ENCODE measurements around the gene DNPH1. TPM values are rescaled to one million over a fixed set of nuclear protein-coding genes. Genes with fewer than 3 reads are reported as not detected.

Gene DNPH1
- total RNA-seq, 1 experiment from 2014 or later, result 47.0 TPM

DNA sequence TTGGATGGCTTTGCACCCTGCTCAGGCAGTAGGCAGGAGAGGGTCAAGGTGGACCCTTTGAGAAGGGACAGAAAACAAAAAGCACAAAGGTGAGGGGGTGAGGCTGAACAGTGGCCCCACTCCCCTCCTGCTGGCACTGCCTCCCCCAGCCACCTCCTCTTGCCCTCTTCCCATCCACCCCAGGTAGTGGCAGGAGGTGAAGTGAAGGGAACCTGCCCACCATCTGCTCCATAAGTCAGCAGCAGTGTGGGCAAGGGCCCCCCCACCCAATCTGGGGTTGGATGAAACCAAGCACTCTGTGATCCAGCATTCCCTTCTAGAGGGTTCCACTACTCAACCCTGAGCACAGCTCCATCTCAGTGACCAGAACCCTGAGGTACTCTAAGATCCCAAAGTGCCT is 42.7 kb upstream of the DNPH1 start:
- Mint-ChIP-seq H3K27ac (no peak overlapping the region), H3K27me3 (ENCODE audit: low read depth) (peaks cover 87% of the 10 kb centered on the region), H3K9me3 (no peaks in the 10 kb centered on the region; a peak in 1 of 5 replicates), H3K4me3 (no peak overlapping the region), H3K36me3 (ENCODE audit: insufficient read depth in 1 of 3, low read depth in 3 of 3) (no peaks in the 10 kb centered on the region; a peak in 1 of 7 replicates), H3K4me1 (peaks cover 37 to 57% of the 10 kb centered on the region in 2 experiments)
- Histone ChIP-seq H3K23me2 (ENCODE audit: insufficient read length, low read depth, low read length, poor library complexity, severe bottlenecking) (peaks cover 12% of the 10 kb centered on the region), H4K5ac (ENCODE audit: insufficient read length, low read depth, low read length) (no peak overlapping the region), H3K4me1 (ENCODE audit: insufficient read depth, low read length) (peaks cover 8% of the 10 kb centered on the region; the same call in 1 of the 2 replicates), H4K20me1 (ENCODE audit: control insufficient read depth, insufficient read depth, insufficient read length) (no peaks in the 10 kb centered on the region), H2BK120ac (ENCODE audit: low read depth, low read length, poor library complexity, severe bottlenecking) (no peak overlapping the region), H3K4me2 (ENCODE audit: insufficient read depth, insufficient read length, low read length) (no peak overlapping the region), H2AK5ac (ENCODE audit: insufficient read length, low read length) (no peak overlapping the region), H4K91ac (ENCODE audit: insufficient read length, low read depth, low read length) (no peak overlapping the region), H3K27me3 (ENCODE audit: insufficient read depth, low read length) (peaks cover 22% of the 10 kb centered on the region), H3K9me3 (ENCODE audit: control insufficient read depth, low read depth, low read length) (no peaks in the 10 kb centered on the region), H3K4ac (ENCODE audit: low read depth, low read length) (no peak overlapping the region), H4K8ac (replicated peaks; ENCODE audit: insufficient read length, low read depth, low read length) (no peak overlapping the region), H3K14ac (ENCODE audit: insufficient read depth, low read length) (no peak overlapping the region), H3K79me2 (ENCODE audit: insufficient read depth, low read length) (no peaks in the 10 kb centered on the region), H3T11ph (ENCODE audit: low read length) (no peak overlapping the region), H3K27ac (ENCODE audit: insufficient read length, low read depth, low read length) (no peak overlapping the region), H3K18ac (ENCODE audit: insufficient read length, low read depth, low read length) (no peak overlapping the region), H2BK12ac (ENCODE audit: insufficient read length, low read depth, low read length) (no peak overlapping the region), H3K9ac (ENCODE audit: extremely low read depth, insufficient read length, low read length) (no peak overlapping the region), H2AFZ (ENCODE audit: low read length) (no peak overlapping the region), H2BK5ac (ENCODE audit: insufficient read length, low read length) (no peak overlapping the region), H3K23ac (ENCODE audit: insufficient read length, low read depth, low read length) (no peak overlapping the region), H2BK15ac (ENCODE audit: low read depth, low read length) (no peak overlapping the region), H2BK20ac (ENCODE audit: low read depth, low read length, poor library complexity, severe bottlenecking) (no peak overlapping the region), H3K56ac (ENCODE audit: insufficient read length, low read depth, low read length) (no peak overlapping the region), H3K79me1 (ENCODE audit: insufficient read depth, low read depth, low read length, poor library complexity, severe bottlenecking) (no peaks in the 10 kb centered on the region)
- TF ChIP-seq CTCF (conservative IDR thresholded peaks at IDR 0.05), result no peak
- DNase-seq, result no peak
